Karpas-422 (cell line): ENCODE results near the gene SYS1. TPM values are rescaled to one million over a fixed set of nuclear protein-coding genes. Genes with fewer than 3 reads are reported as not detected.

ENCODE experiments used
- DNase-seq: peaks from one replicate; pipeline ENCODE4 v3.0.0-alpha.2; 2015
- H2AFZ ChIP-seq: fragments of 200-600 bp; sonication (generic); 2 replicates; pipeline ENCODE4 v1.6.1; 2014; ENCODE audit warnings: antibody characterized with exemption, low read length, mixed read lengths
- H3K27ac ChIP-seq: fragments of 200-600 bp; sonication (generic); 2 replicates; pipeline ENCODE4 v1.5.1; 2014; ENCODE audit warnings: mild to moderate bottlenecking, low read length, moderate library complexity
- H3K27me3 ChIP-seq: fragments of 200-600 bp; sonication (generic); 2 replicates; pipeline ENCODE4 v1.6.1; 2014; ENCODE audit warnings: low read length, mixed read lengths
- H3K36me3 ChIP-seq: fragments of 200-600 bp; sonication (generic); 2 replicates; pipeline ENCODE4 v1.6.1; 2014; ENCODE audit warnings: low read length, mixed read lengths; ENCODE audit not compliant: insufficient read depth
- H3K4me1 ChIP-seq: fragments of 200-600 bp; sonication (generic); 2 replicates; pipeline ENCODE4 v1.6.1; 2014; ENCODE audit warnings: mild to moderate bottlenecking, low read length, mixed read lengths
- H3K4me2 ChIP-seq: fragments of 200-600 bp; sonication (generic); 2 replicates; pipeline ENCODE4 v1.6.1; 2014; ENCODE audit warnings: low read length, low read depth, mild to moderate bottlenecking; ENCODE audit not compliant: poor library complexity, severe bottlenecking
- H3K4me3 ChIP-seq: fragments of 200-600 bp; sonication (generic); 2 replicates; pipeline ENCODE4 v1.5.1; 2014; ENCODE audit warnings: mild to moderate bottlenecking, antibody characterized with exemption, low read length, mixed read lengths
- H3K79me2 ChIP-seq: fragments of 200-600 bp; sonication (generic); 2 replicates; pipeline ENCODE4 v1.6.1; 2014; ENCODE audit warnings: mild to moderate bottlenecking, low read length, mixed read lengths
- H3K9ac ChIP-seq: fragments of 200-600 bp; sonication (generic); 2 replicates; pipeline ENCODE4 v1.6.0; 2014; ENCODE audit warnings: low read length
- H3K9me2 ChIP-seq: fragments of 200-600 bp; sonication (generic), shearing (Covaris generic); replicated peaks from 2 replicates; pipeline ENCODE4 v1.6.0; 2014; ENCODE audit warnings: mild to moderate bottlenecking, low read length, moderate library complexity; ENCODE audit not compliant: insufficient read depth
- H3K9me3 ChIP-seq: fragments of 300-700, 200-600 bp; sonication (generic); 2 replicates; pipeline ENCODE4 v1.6.1; 2014; ENCODE audit warnings: low read length, mixed read lengths
- H4K20me1 ChIP-seq: fragments of 200-600 bp; sonication (generic); 2 replicates; pipeline ENCODE4 v1.6.1; 2014; ENCODE audit warnings: mild to moderate bottlenecking, antibody characterized with exemption, low read length, low read depth; ENCODE audit not compliant: insufficient read depth
- total RNA-seq: library from RNA; depleted of rRNA; stranded (reverse); fragments of >200 nt; shearing (Covaris generic); gene quantifications from 2 replicates; pipeline ENCODE4 v1.2.3, GENCODE V29; 2014; ENCODE audit warnings: low replicate concordance

The SYS1 gene
- total RNA-seq, 1 experiment from 2014 or later = 18.6 TPM

GRCh38 chr20:45337367-45338120, 25.4 kb upstream of the SYS1 start:
- H3K36me3 ChIP-seq = no peaks in the 10 kb centered on the region
- H3K9ac ChIP-seq = no peak overlapping the region
- no peaks in the 10 kb centered on the region for H3K4me1 ChIP-seq
- no peak overlapping the region for H3K4me3 ChIP-seq
- H3K79me2 ChIP-seq = no peaks in the 10 kb centered on the region
- no peaks in the 10 kb centered on the region for H3K27me3 ChIP-seq
- H3K9me2 ChIP-seq = no peaks in the 10 kb centered on the region
- DNase-seq = no peak
- H4K20me1 ChIP-seq = no peaks in the 10 kb centered on the region
- H2AFZ ChIP-seq = no peak overlapping the region
- H3K9me3 ChIP-seq = no peaks in the 10 kb centered on the region
- H3K27ac ChIP-seq = no peak overlapping the region
- H3K4me2 ChIP-seq = no peak overlapping the region

GRCh38 chr20:45338121-45339030, 24.6 kb upstream of the SYS1 start:
- Histone ChIP-seq H3K4me3 (no peak overlapping the region), H3K4me1 (no peaks in the 10 kb centered on the region), H3K79me2 (no peaks in the 10 kb centered on the region), H4K20me1 (no peaks in the 10 kb centered on the region), H3K9me3 (no peaks in the 10 kb centered on the region), H2AFZ (no peak overlapping the region), H3K27me3 (no peaks in the 10 kb centered on the region), H3K4me2 (no peak overlapping the region), H3K36me3 (no peaks in the 10 kb centered on the region), H3K9ac (no peak overlapping the region), H3K27ac (no peak overlapping the region), H3K9me2 (no peaks in the 10 kb centered on the region)
- no peak for DNase-seq

- Histone ChIP-seq H3K9me2 (no peaks in the 10 kb centered on the region), H3K4me3 (no peak overlapping the region), H3K27me3 (no peaks in the 10 kb centered on the region), H3K9me3 (no peaks in the 10 kb centered on the region), H2AFZ (no peak overlapping the region), H3K9ac (no peak overlapping the region), H3K36me3 (no peaks in the 10 kb centered on the region), H3K4me2 (no peak overlapping the region), H3K27ac (no peak overlapping the region), H3K79me2 (no peaks in the 10 kb centered on the region), H3K4me1 (no peaks in the 10 kb centered on the region), H4K20me1 (no peaks in the 10 kb centered on the region)
- DNase-seq = no peak
Observed at GRCh38 chr20:45339084-45339483, 23.9 kb upstream of the SYS1 start.

- H3K9ac ChIP-seq = no peak overlapping the region
- H3K36me3 ChIP-seq = no peaks in the 10 kb centered on the region
- H3K27ac ChIP-seq = no peak overlapping the region
- H3K4me3 ChIP-seq = no peak overlapping the region
- H3K9me3 ChIP-seq = no peaks in the 10 kb centered on the region
- DNase-seq = no peak
- no peaks in the 10 kb centered on the region for H3K4me1 ChIP-seq
- H3K9me2 ChIP-seq = no peaks in the 10 kb centered on the region
- H3K79me2 ChIP-seq = no peaks in the 10 kb centered on the region
- H2AFZ ChIP-seq = no peak overlapping the region
- no peak overlapping the region for H3K4me2 ChIP-seq
- no peaks in the 10 kb centered on the region for H4K20me1 ChIP-seq
- no peaks in the 10 kb centered on the region for H3K27me3 ChIP-seq
Observed at GRCh38 chr20:45339799-45340198, 23.2 kb upstream of the SYS1 start.

- H2AFZ ChIP-seq = no peak overlapping the region
- H4K20me1 ChIP-seq = no peaks in the 10 kb centered on the region
- H3K27ac ChIP-seq = no peak overlapping the region
- H3K4me3 ChIP-seq = no peak overlapping the region
- DNase-seq = no peak
- no peaks in the 10 kb centered on the region for H3K4me1 ChIP-seq
- H3K79me2 ChIP-seq = no peaks in the 10 kb centered on the region
- H3K9ac ChIP-seq = no peak overlapping the region
- no peak overlapping the region for H3K4me2 ChIP-seq
- no peaks in the 10 kb centered on the region for H3K9me3 ChIP-seq
- H3K36me3 ChIP-seq = no peaks in the 10 kb centered on the region
- H3K27me3 ChIP-seq = no peaks in the 10 kb centered on the region
- H3K9me2 ChIP-seq = no peaks in the 10 kb centered on the region
Observed at GRCh38 chr20:45340236-45340847, 22.6 kb upstream of the SYS1 start.

GRCh38 chr20:45340951-45341350, 22.0 kb upstream of the SYS1 start:
- H3K9ac ChIP-seq = no peak overlapping the region
- no peak for DNase-seq
- H3K79me2 ChIP-seq = no peaks in the 10 kb centered on the region
- H3K4me3 ChIP-seq = no peak overlapping the region
- no peaks in the 10 kb centered on the region for H3K27me3 ChIP-seq
- H3K4me2 ChIP-seq = no peak overlapping the region
- no peak overlapping the region for H3K27ac ChIP-seq
- no peaks in the 10 kb centered on the region for H3K4me1 ChIP-seq
- no peaks in the 10 kb centered on the region for H3K9me2 ChIP-seq
- no peaks in the 10 kb centered on the region for H3K9me3 ChIP-seq
- H2AFZ ChIP-seq = no peak overlapping the region
- H4K20me1 ChIP-seq = no peaks in the 10 kb centered on the region
- no peaks in the 10 kb centered on the region for H3K36me3 ChIP-seq

- no peaks in the 10 kb centered on the region for H3K36me3 ChIP-seq
- no peaks in the 10 kb centered on the region for H3K79me2 ChIP-seq
- H3K4me3 ChIP-seq = no peak overlapping the region
- no peak overlapping the region for H3K27ac ChIP-seq
- H3K9ac ChIP-seq = no peak overlapping the region
- no peaks in the 10 kb centered on the region for H3K9me2 ChIP-seq
- H3K27me3 ChIP-seq = no peaks in the 10 kb centered on the region
- H3K9me3 ChIP-seq = no peaks in the 10 kb centered on the region
- no peaks in the 10 kb centered on the region for H3K4me1 ChIP-seq
- H3K4me2 ChIP-seq = no peak overlapping the region
- H4K20me1 ChIP-seq = no peaks in the 10 kb centered on the region
- no peak overlapping the region for H2AFZ ChIP-seq
- DNase-seq = no peak
Observed at GRCh38 chr20:45341579-45341938, 21.4 kb upstream of the SYS1 start.
